22Rv1 (cell line): ENCODE measurements around the gene SIAH3.

Source experiments
- CTCF ChIP-seq: fragments of 450-650 bp; IDR thresholded peaks from 2 replicates; pipeline ENCODE4 v1.5.1; 2017; ENCODE audit warnings: mild to moderate bottlenecking
- ZFX ChIP-seq: fragments of 450-650 bp; IDR thresholded peaks from 2 replicates; pipeline ENCODE4 v1.6.1; 2017; ENCODE audit warnings: antibody characterized with exemption, borderline replicate concordance

- no peak for TF ChIP-seq CTCF
- no peak for TF ChIP-seq ZFX
Observed at GRCh38 chr13:45752510-45752909, 99.0 kb downstream of the SIAH3 start.
